OCI-LY3 (cell line): Measurements from ENCODE around the gene IRAK4.

Source experiments
- CTCF ChIP-seq: fragments of 200-600, 300-600 bp; sonication (generic); IDR thresholded peaks from 2 replicates; pipeline ENCODE4 v1.5.1; 2014; ENCODE audit warnings: antibody characterized with exemption, low read length, low read depth
- EZH2phosphoT487 ChIP-seq: fragments of 200-600 bp; shearing (Covaris generic); IDR thresholded peaks from 2 replicates; pipeline ENCODE4 v1.6.1; 2018; ENCODE audit warnings: antibody characterized with exemption, mixed run types, low read depth

- no peak for TF ChIP-seq CTCF
- no peak for TF ChIP-seq EZH2phosphoT487
Observed at GRCh38 chr12:43835656-43836474, 77.1 kb downstream of the IRAK4 start, which contains the start of gene TMEM117.
